ENCODE results near the gene NBDY. TPM values are rescaled to one million over a fixed set of nuclear protein-coding genes. Genes with fewer than 3 reads are reported as not detected.
"Not testable (repeated sequence)": the region's sequence is repeated elsewhere in the genome, so short reads cannot be mapped to it uniquely, and the experiment has no call there.

NBDY gene
- total RNA-seq, 1 donor from 2014 or later = 90.1 TPM

DNA sequence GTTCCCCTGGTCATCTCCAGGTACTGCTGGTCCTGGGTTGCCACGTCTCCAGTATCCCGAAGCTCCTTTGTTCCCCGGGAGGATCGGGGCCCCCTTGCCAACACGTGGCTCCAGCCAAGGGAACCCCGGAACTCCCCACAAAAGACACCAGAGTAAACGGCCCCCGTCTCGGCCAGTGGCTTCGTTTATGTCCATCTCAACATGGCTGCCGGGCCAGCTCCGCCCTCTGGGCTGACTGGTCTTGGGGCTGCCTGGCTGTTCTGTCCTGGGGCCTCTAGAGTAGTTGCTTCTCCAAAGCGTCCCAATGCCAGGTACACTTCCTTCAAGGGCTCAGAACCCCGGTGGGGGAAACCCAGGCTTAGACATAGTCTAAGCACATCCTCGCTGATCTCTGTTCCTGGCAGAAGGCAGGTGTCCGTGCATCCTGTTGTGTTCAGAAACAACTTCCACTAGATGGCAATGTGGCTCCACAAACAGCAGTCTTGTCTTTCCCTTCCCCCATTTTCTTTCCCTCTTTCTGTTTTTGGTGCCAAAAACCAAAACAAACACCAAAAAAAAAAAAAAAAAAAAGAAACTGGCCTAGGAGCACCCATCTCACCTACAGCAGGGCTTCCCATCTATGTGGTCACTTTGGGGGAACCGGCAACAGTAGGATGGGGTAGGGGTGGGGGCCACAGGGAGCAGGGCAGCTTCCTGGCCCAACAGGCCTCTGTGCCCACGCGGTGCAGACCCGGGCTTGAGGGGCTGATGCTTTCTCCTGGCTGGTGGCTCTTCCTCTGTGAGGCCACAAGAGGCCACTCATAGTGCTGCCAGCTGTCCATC lies 35.3 kb downstream of the NBDY start:
- Mint-ChIP-seq H3K27ac (ENCODE audit: unreplicated experiment) (peak overlapping the region; percentile 11), H3K4me1 (ENCODE audit: unreplicated experiment) (peaks cover 18% of the 10 kb centered on the region), H3K27me3 (ENCODE audit: unreplicated experiment) (peaks cover 15% of the 10 kb centered on the region), H3K9me3 (ENCODE audit: unreplicated experiment) (no peaks in the 10 kb centered on the region), H3K4me3 (ENCODE audit: unreplicated experiment) (no peak overlapping the region), H3K36me3 (ENCODE audit: low read depth, unreplicated experiment) (peaks cover 8% of the 10 kb centered on the region)
- peak; percentile 52 for DNase-seq (ENCODE audit: low spot score)
- peak; percentile 15 for TF ChIP-seq CTCF (IDR thresholded peaks at IDR 0.05; ENCODE audit: unreplicated experiment)

GRCh38 chrX:56764975-56765791 lies 36.1 kb downstream of the NBDY start:
- H3K4me3 Mint-ChIP-seq (ENCODE audit: unreplicated experiment) = no peak overlapping the region
- DNase-seq (ENCODE audit: low spot score) = no peak
- peaks cover 15% of the 10 kb centered on the region for H3K27me3 Mint-ChIP-seq (ENCODE audit: unreplicated experiment)
- peak overlapping the region; percentile 78 for H3K27ac Mint-ChIP-seq (ENCODE audit: unreplicated experiment)
- H3K4me1 Mint-ChIP-seq (ENCODE audit: unreplicated experiment) = peaks cover 18% of the 10 kb centered on the region
- peaks cover 8% of the 10 kb centered on the region for H3K36me3 Mint-ChIP-seq (ENCODE audit: low read depth, unreplicated experiment)
- no peak for TF ChIP-seq CTCF (IDR thresholded peaks at IDR 0.05; ENCODE audit: unreplicated experiment)
- no peaks in the 10 kb centered on the region for H3K9me3 Mint-ChIP-seq (ENCODE audit: unreplicated experiment)

GRCh38 chrX:56765811-56766553 lies 36.9 kb downstream of the NBDY start:
- Mint-ChIP-seq H3K9me3 (ENCODE audit: unreplicated experiment) (no peaks in the 10 kb centered on the region), H3K36me3 (ENCODE audit: low read depth, unreplicated experiment) (peaks cover 8% of the 10 kb centered on the region), H3K27me3 (ENCODE audit: unreplicated experiment) (peaks cover 15% of the 10 kb centered on the region), H3K4me1 (ENCODE audit: unreplicated experiment) (peaks cover 18% of the 10 kb centered on the region), H3K4me3 (ENCODE audit: unreplicated experiment) (peak overlapping the region; percentile 16), H3K27ac (ENCODE audit: unreplicated experiment) (peak overlapping the region; percentile 78)
- DNase-seq (ENCODE audit: low spot score) = no peak
- no peak for TF ChIP-seq CTCF (IDR thresholded peaks at IDR 0.05; ENCODE audit: unreplicated experiment)

DNA sequence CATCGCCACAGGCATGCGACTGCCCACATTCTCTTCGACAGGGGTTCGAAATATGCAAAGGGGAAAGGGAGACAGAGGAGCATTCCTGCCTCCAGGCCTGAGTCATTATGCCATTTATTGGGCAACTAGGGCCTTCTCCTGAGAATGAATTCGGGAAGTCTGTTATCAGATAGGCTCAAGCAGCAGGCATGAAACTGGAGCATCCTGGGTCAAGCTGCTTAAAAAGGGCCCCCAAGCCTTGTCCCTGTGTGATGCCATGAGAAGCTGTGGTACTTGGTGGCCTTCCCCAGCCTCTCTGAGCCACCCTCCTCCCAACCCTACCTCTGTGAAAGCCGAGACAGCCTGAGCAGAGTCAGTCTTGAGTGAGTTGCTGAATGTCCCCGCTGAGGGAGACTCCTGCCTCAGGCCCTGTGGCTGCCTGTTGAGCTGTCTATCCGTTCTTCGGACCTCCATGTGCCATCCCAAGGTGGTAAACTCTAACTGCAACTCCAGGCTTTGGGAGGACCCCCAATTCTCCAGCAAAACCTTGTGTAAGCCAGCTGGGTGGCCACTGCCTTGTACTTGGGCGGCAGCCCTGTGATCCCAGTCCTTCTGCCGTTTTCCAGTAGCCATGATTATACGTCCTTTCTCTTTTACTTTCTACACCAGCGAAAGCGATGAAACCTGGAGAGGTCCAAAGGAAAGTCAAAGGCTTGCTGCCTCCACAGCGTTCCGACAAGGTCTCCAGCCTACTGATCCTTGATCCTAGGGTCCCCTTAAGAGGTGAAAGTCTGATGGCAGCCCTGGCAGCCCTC lies 37.7 kb downstream of the NBDY start:
- no peak for DNase-seq (ENCODE audit: low spot score)
- Mint-ChIP-seq H3K27me3 (ENCODE audit: unreplicated experiment) (peaks cover 13% of the 10 kb centered on the region), H3K4me3 (ENCODE audit: unreplicated experiment) (peak overlapping the region; percentile 16), H3K36me3 (ENCODE audit: low read depth, unreplicated experiment) (peaks cover 8% of the 10 kb centered on the region), H3K4me1 (ENCODE audit: unreplicated experiment) (peaks cover 18% of the 10 kb centered on the region), H3K9me3 (ENCODE audit: unreplicated experiment) (no peaks in the 10 kb centered on the region), H3K27ac (ENCODE audit: unreplicated experiment) (peak overlapping the region; percentile 27)
- TF ChIP-seq CTCF (IDR thresholded peaks at IDR 0.05; ENCODE audit: unreplicated experiment) = no peak

GRCh38 chrX:56767348-56768119 lies 38.5 kb downstream of the NBDY start:
- H3K4me3 Mint-ChIP-seq (ENCODE audit: unreplicated experiment); H3K9me3 Mint-ChIP-seq (ENCODE audit: unreplicated experiment): not testable (repeated sequence)

DNA sequence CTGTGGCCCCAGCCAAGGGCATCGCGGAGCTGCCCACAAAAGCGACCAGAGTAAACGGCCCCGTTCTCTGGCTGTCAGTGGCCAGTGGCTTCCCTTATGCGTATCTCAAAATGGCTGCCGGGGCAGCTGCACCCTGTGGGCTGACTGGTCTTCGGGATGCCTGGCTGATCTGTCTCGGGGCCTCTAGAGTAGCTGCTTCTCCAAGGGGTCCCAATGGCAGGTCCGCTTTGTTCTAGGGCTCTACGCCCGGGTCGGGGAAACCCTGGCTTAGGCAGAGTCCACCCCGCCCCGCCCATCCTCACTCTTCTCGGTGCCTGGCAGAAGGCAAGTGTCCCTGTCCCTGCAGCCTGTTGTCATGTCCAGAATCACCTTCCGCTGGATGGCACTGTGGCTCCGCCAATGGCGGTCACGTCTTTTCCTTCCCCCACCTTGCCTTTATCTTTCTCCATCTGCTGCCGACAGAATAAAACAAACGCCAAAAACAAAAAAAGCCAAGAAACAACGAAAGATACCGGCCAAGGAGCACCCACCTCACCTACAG lies 39.1 kb downstream of the NBDY start:
- H3K9me3 Mint-ChIP-seq (ENCODE audit: unreplicated experiment); H3K27me3 Mint-ChIP-seq (ENCODE audit: unreplicated experiment): not testable (repeated sequence)

More at GRCh38 chrX:56767348-56768119, 38.5 kb downstream of the NBDY start:
- Mint-ChIP-seq H3K4me1 (ENCODE audit: unreplicated experiment) (peaks cover 18% of the 10 kb centered on the region), H3K27me3 (ENCODE audit: unreplicated experiment) (peaks cover 11% of the 10 kb centered on the region)
- DNase-seq (ENCODE audit: low spot score); H3K36me3 Mint-ChIP-seq (ENCODE audit: low read depth, unreplicated experiment); H3K27ac Mint-ChIP-seq (ENCODE audit: unreplicated experiment): not testable (repeated sequence)

More for the DNA sequence above, 39.1 kb downstream of the NBDY start:
- H3K4me1 Mint-ChIP-seq (ENCODE audit: unreplicated experiment) = peaks cover 18% of the 10 kb centered on the region
- not testable (repeated sequence) for H3K4me3 Mint-ChIP-seq (ENCODE audit: unreplicated experiment); DNase-seq (ENCODE audit: low spot score); H3K36me3 Mint-ChIP-seq (ENCODE audit: low read depth, unreplicated experiment); H3K27ac Mint-ChIP-seq (ENCODE audit: unreplicated experiment)
